Neural cell (in vitro differentiated cells): ENCODE measurements around the gene PRAC2. TPM values are rescaled to one million over a fixed set of nuclear protein-coding genes. Genes with fewer than 3 reads are reported as not detected.
"Not testable (repeated sequence)": the region's sequence is repeated elsewhere in the genome, so short reads cannot be mapped to it uniquely, and the experiment has no call there.

ENCODE experiments used
- H2AFZ ChIP-seq: fragments of 200-600, 300-800 bp; sonication (generic), shearing (Covaris generic); 2 replicates; pipeline ENCODE4 v1.6.0; 2014; ENCODE audit warnings: low read depth, mild to moderate bottlenecking, antibody characterized with exemption, low read length, moderate library complexity
- H3F3A ChIP-seq: fragments of 200-600 bp; shearing (Covaris generic); 2 replicates; pipeline ENCODE4 v1.6.1; 2016; ENCODE audit warnings: mild to moderate bottlenecking, moderate library complexity, mixed read lengths, antibody characterized with exemption, low read length; ENCODE audit not compliant: insufficient read depth, poor library complexity, severe bottlenecking
- H3K27ac ChIP-seq: fragments of 200-600, 300-800 bp; sonication (generic), shearing (Covaris generic); 2 replicates; pipeline ENCODE4 v1.5.1; 2014; ENCODE audit warnings: mild to moderate bottlenecking, low read length, moderate library complexity
- H3K27me3 ChIP-seq: fragments of 300-800, 200-600 bp; sonication (generic), shearing (Covaris generic); 2 replicates; pipeline ENCODE4 v1.6.0; 2014; ENCODE audit warnings: mild to moderate bottlenecking, low read depth, low read length, moderate library complexity; ENCODE audit not compliant: insufficient read depth
- H3K36me3 ChIP-seq: fragments of 300-800, 200-600 bp; sonication (generic), shearing (Covaris generic); 2 replicates; pipeline ENCODE4 v1.5.1; 2014; ENCODE audit warnings: mild to moderate bottlenecking, antibody characterized with exemption, low read length, moderate library complexity; ENCODE audit not compliant: insufficient read depth
- H3K4me2 ChIP-seq: fragments of 300-800, 200-600 bp; sonication (generic), shearing (Covaris generic); 2 replicates; pipeline ENCODE4 v1.6.0; 2014; ENCODE audit warnings: mild to moderate bottlenecking, low read length
- H3K4me3 ChIP-seq: fragments of 300-800, 200-600 bp; sonication (generic), shearing (Covaris generic); 2 replicates; pipeline ENCODE4 v1.5.1; 2014; ENCODE audit warnings: mild to moderate bottlenecking, low read length, moderate library complexity
- H3K79me2 ChIP-seq: fragments of 200-600 bp; shearing (Covaris generic); replicated peaks from 2 replicates; pipeline ENCODE4 v1.6.0; 2014; ENCODE audit warnings: mild to moderate bottlenecking, low read length, moderate library complexity; ENCODE audit not compliant: insufficient read depth
- H3K9ac ChIP-seq: fragments of 300-800, 200-600 bp; sonication (generic), shearing (Covaris generic); 2 replicates; pipeline ENCODE4 v1.6.1; 2016; ENCODE audit warnings: mild to moderate bottlenecking, low read length, mixed read lengths
- H3K9me2 ChIP-seq: fragments of 200-600 bp; shearing (Covaris generic); 2 replicates; pipeline ENCODE4 v1.6.1; 2016; ENCODE audit warnings: mild to moderate bottlenecking, low read length, mixed read lengths; ENCODE audit not compliant: insufficient read depth
- H3K9me3 ChIP-seq: fragments of 200-600, 300-800 bp; sonication (generic), shearing (Covaris generic); 2 replicates; pipeline ENCODE4 v1.6.1; 2016; ENCODE audit warnings: mild to moderate bottlenecking, mixed run types, low read length, moderate library complexity, mixed read lengths
- H4K20me1 ChIP-seq: fragments of 200-600 bp; shearing (Covaris generic); 2 replicates; pipeline ENCODE4 v1.6.1; 2016; ENCODE audit warnings: mild to moderate bottlenecking, mixed run types; ENCODE audit not compliant: insufficient read depth
- CTCF ChIP-seq: fragments of 450-650 bp; IDR thresholded peaks from 2 replicates; pipeline ENCODE4 v1.5.1; 2014; ENCODE audit warnings: antibody characterized with exemption, mild to moderate bottlenecking, moderate library complexity; ENCODE audit not compliant: poor library complexity, severe bottlenecking
- EP300 ChIP-seq: fragments of 450-650 bp; conservative IDR thresholded peaks from 2 replicates; pipeline ENCODE4 v1.6.1; 2014; ENCODE audit warnings: antibody characterized with exemption, mild to moderate bottlenecking, moderate library complexity; ENCODE audit not compliant: poor library complexity, severe bottlenecking
- EZH2 ChIP-seq: fragments of 200-600, 300-800 bp; shearing (Covaris generic), sonication (generic); IDR thresholded peaks from 2 replicates; pipeline ENCODE4 v1.6.1; 2014; ENCODE audit warnings: antibody characterized with exemption, low read length, borderline replicate concordance, mild to moderate bottlenecking; ENCODE audit not compliant: insufficient read depth, poor library complexity, severe bottlenecking
- MXI1 ChIP-seq: fragments of 450-650 bp; conservative IDR thresholded peaks from 2 replicates; pipeline ENCODE4 v1.6.1; 2014; ENCODE audit warnings: antibody characterized with exemption, mild to moderate bottlenecking; ENCODE audit not compliant: poor library complexity, severe bottlenecking
- POLR2AphosphoS5 ChIP-seq: IDR thresholded peaks from 2 replicates; pipeline ENCODE4 v1.6.1; 2012
- RAD21 ChIP-seq: fragments of 450-650 bp; conservative IDR thresholded peaks from 2 replicates; pipeline ENCODE4 v1.6.1; 2014; ENCODE audit warnings: antibody characterized with exemption, mild to moderate bottlenecking, moderate library complexity
- REST ChIP-seq: IDR thresholded peaks from 2 replicates; pipeline ENCODE4 v1.6.1; 2012; ENCODE audit warnings: borderline replicate concordance
- SMC3 ChIP-seq: fragments of 450-650 bp; conservative IDR thresholded peaks from 2 replicates; pipeline ENCODE4 v1.6.1; 2014; ENCODE audit warnings: antibody characterized with exemption, mild to moderate bottlenecking, moderate library complexity; ENCODE audit not compliant: poor library complexity
- TAF1 ChIP-seq: IDR thresholded peaks from 2 replicates; pipeline ENCODE4 v1.6.1; 2012; ENCODE audit warnings: low read depth
- polyA plus RNA-seq: library from polyadenylated mRNA; depleted of rRNA; stranded (reverse); fragments of >200 nt; gene quantifications from 2 replicates; pipeline ENCODE4 v1.2.3, GENCODE V29; 2014

Gene PRAC2
- polyA plus RNA-seq, 1 donor from 2014 or later = not detected

GRCh38 chr17:48711128-48711527 is 11.9 kb upstream of the PRAC2 start:
- H3K36me3 ChIP-seq = no peaks in the 10 kb centered on the region
- H3K4me2 ChIP-seq = no peak overlapping the region
- H3K4me3 ChIP-seq = no peak overlapping the region
- no peaks in the 10 kb centered on the region for H4K20me1 ChIP-seq
- no peaks in the 10 kb centered on the region for H3K79me2 ChIP-seq
- no peak overlapping the region for H2AFZ ChIP-seq
- TF ChIP-seq RAD21 (no peak), REST (no peak), POLR2AphosphoS5 (no peak), EZH2 (no peak), MXI1 (no peak), EP300 (no peak), TAF1 (no peak), CTCF (no peak), SMC3 (no peak)
- no peak overlapping the region for H3K27ac ChIP-seq
- no peak overlapping the region for H3K9ac ChIP-seq
- no peaks in the 10 kb centered on the region for H3K9me2 ChIP-seq
- peaks cover 92% of the 10 kb centered on the region for H3K27me3 ChIP-seq
- no peaks in the 10 kb centered on the region for H3K9me3 ChIP-seq
- H3F3A ChIP-seq = no peaks in the 10 kb centered on the region

DNA sequence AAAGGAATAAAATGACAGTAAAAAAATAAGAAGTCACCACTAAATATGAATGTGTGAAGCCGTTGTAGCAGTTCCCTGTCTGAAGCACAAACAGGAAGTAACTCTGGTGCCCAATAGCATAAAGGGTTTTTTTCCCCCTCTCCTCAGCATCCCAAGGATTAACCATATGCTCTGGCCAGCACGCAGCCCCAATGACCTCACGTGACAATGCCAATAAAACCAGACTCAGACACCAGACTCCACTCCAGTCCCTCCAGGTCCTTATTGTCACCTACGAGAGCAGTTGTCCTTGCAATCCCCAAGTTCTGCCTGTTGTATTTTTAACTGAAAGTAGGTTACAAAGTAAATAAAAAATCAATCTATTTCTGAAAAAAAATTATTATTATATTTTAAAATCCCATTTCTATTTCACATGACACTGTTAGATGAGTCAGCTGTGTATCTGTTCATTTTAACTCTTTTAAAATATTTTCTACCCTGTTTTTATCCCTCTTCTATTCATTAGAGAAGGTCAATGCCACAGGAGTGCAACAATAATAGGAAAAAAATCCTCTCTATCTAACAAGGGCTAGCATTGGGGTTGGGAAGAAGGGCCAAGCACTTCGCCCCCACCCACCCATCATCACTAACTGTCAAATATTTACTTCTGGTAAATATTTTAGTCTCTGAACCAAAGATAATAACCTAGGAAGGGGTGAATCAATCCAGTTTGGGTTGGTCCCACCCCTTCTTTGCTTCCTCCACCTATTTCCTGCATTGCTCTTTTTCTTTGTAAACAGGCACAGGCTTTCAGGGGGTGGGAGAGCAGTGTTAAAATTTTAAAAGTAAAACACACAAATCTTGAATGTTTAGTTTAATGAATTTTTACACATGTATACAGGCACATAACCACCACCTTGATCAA is 7.2 kb upstream of the PRAC2 start:
- no peaks in the 10 kb centered on the region for H3F3A ChIP-seq
- H3K27ac ChIP-seq = no peak overlapping the region
- H3K4me3 ChIP-seq = no peak overlapping the region
- TF ChIP-seq REST (no peak), EP300 (no peak), EZH2 (no peak), CTCF (no peak), TAF1 (no peak), MXI1 (no peak), SMC3 (no peak), POLR2AphosphoS5 (no peak), RAD21 (no peak)
- H3K4me2 ChIP-seq = no peak overlapping the region
- H3K9me3 ChIP-seq = peaks cover 5% of the 10 kb centered on the region
- H3K36me3 ChIP-seq = no peaks in the 10 kb centered on the region
- H3K9ac ChIP-seq = no peak overlapping the region
- no peaks in the 10 kb centered on the region for H3K79me2 ChIP-seq
- H3K27me3 ChIP-seq = peaks cover 99% of the 10 kb centered on the region
- H2AFZ ChIP-seq = no peak overlapping the region
- H3K9me2 ChIP-seq = no peaks in the 10 kb centered on the region
- no peaks in the 10 kb centered on the region for H4K20me1 ChIP-seq

GRCh38 chr17:48716549-48716948 is 6.4 kb upstream of the PRAC2 start:
- H3F3A ChIP-seq, H3K9ac ChIP-seq, H3K36me3 ChIP-seq, H4K20me1 ChIP-seq, H3K9me2 ChIP-seq, H3K4me2 ChIP-seq, H3K27ac ChIP-seq, H2AFZ ChIP-seq, H3K4me3 ChIP-seq, H3K9me3 ChIP-seq, H3K79me2 ChIP-seq: not testable (repeated sequence)
- peaks cover 99% of the 10 kb centered on the region for H3K27me3 ChIP-seq
